OCI-LY7 (cell line): ENCODE results near the gene VTI1A. TPM values are rescaled to one million over a fixed set of nuclear protein-coding genes. Genes with fewer than 3 reads are reported as not detected.
"Not testable (repeated sequence)": the region's sequence is repeated elsewhere in the genome, so short reads cannot be mapped to it uniquely, and the experiment has no call there.

Source experiments
- BruUV-seq: library from RNA; stranded (reverse); fragments of 400-500 nt; replicated peaks from 2 replicates; lab custom pipeline; 2021; lab: Mats Ljungman, UMichigan
- CTCF ChIA-PET: fragments of 300-600 bp; sonication (Branson Sonifier 250); formaldehyde crosslinking; loops from one replicate; lab custom pipeline; 2022; ENCODE audit warnings: antibody characterized with exemption; ENCODE audit not compliant: unreplicated experiment; lab: Charles Lee
- POLR2A ChIA-PET: fragments of 300-600 bp; sonication (Branson Sonifier 250); formaldehyde crosslinking; loops from one replicate; lab custom pipeline; 2022; ENCODE audit warnings: antibody characterized with exemption; lab: Charles Lee
- DNase-seq: peaks from one replicate; pipeline ENCODE4 v3.0.0-alpha.2; 2015; ENCODE audit warnings: low spot score
- H2AFZ ChIP-seq: fragments of 200-600 bp; sonication (generic), shearing (Covaris generic); 2 replicates; pipeline ENCODE4 v1.6.1; 2014; ENCODE audit warnings: mild to moderate bottlenecking, antibody characterized with exemption, low read length, moderate library complexity
- H3K27ac ChIP-seq: fragments of 200-600 bp; sonication (generic); 2 replicates; pipeline ENCODE4 v1.5.1; 2014; ENCODE audit warnings: mixed run types, low read depth, mild to moderate bottlenecking, moderate library complexity, low read length, inconsistent platforms; ENCODE audit not compliant: poor library complexity, severe bottlenecking
- H3K36me3 ChIP-seq: fragments of 200-600 bp; sonication (generic); 2 replicates; pipeline ENCODE4 v1.6.1; 2014; ENCODE audit warnings: mild to moderate bottlenecking, antibody characterized with exemption, low read length, moderate library complexity, mixed read lengths; ENCODE audit not compliant: insufficient read depth
- H3K4me1 ChIP-seq: fragments of 200-600 bp; sonication (generic); 2 replicates; pipeline ENCODE4 v1.5.1; 2014; ENCODE audit warnings: mild to moderate bottlenecking, low read length; ENCODE audit not compliant: insufficient read depth, poor library complexity, severe bottlenecking
- H3K4me2 ChIP-seq: fragments of 200-600 bp; sonication (generic); 2 replicates; pipeline ENCODE4 v1.6.1; 2014; ENCODE audit warnings: mild to moderate bottlenecking, low read length
- H3K4me3 ChIP-seq: fragments of 200-600 bp; sonication (generic); 2 replicates; pipeline ENCODE4 v1.5.1; 2014; ENCODE audit warnings: mild to moderate bottlenecking, low read depth, low read length; ENCODE audit not compliant: poor library complexity, severe bottlenecking
- H3K79me2 ChIP-seq: fragments of 200-600 bp; sonication (generic); 2 replicates; pipeline ENCODE4 v1.6.1; 2016; ENCODE audit warnings: low read depth, mild to moderate bottlenecking, low read length, moderate library complexity, mixed read lengths; ENCODE audit not compliant: insufficient read depth
- H3K9me2 ChIP-seq: fragments of 200-600 bp; sonication (generic); 2 replicates; pipeline ENCODE4 v1.6.1; 2016; ENCODE audit warnings: mild to moderate bottlenecking, low read length, mixed read lengths; ENCODE audit not compliant: insufficient read depth
- H3K9me3 ChIP-seq: fragments of 200-600 bp; sonication (generic); 2 replicates; pipeline ENCODE4 v1.6.1; 2014; ENCODE audit warnings: mild to moderate bottlenecking, mixed run types, low read length, mixed read lengths
- H4K20me1 ChIP-seq: fragments of 200-600 bp; sonication (generic); 2 replicates; pipeline ENCODE4 v1.6.1; 2014; ENCODE audit warnings: mild to moderate bottlenecking, antibody characterized with exemption, low read length, moderate library complexity, mixed read lengths; ENCODE audit not compliant: insufficient read depth
- EZH2phosphoT487 ChIP-seq: fragments of 200-600 bp; sonication (generic); IDR thresholded peaks from 2 replicates; pipeline ENCODE4 v1.6.1; 2018; ENCODE audit warnings: low read depth, borderline replicate concordance, mild to moderate bottlenecking, mixed run types, antibody characterized with exemption, low read length, moderate library complexity, mixed read lengths
- intact Hi-C: fragments of 100-400 bp; cut with micrococcal nuclease; formaldehyde crosslinking; loops from one replicate; pipeline ENCODE4 v1.10.0; 2022; ENCODE audit not compliant: unreplicated experiment
- total RNA-seq, 2 experiments: library from RNA; depleted of rRNA in 1 of 2; stranded (reverse); fragments of >200 nt in 1 of 2; shearing (Covaris generic) in 1 of 2; gene quantifications; 2 replicates each; pipeline ENCODE4 v1.2.3, GENCODE V29; 2014 to 2022
- TF ChIP-seq, protein P1 (sequence below): fragments of 200-600 bp; sonication (generic); conservative IDR thresholded peaks from 2 replicates; pipeline ENCODE4 v1.5.1; 2014; ENCODE audit warnings: mild to moderate bottlenecking, antibody characterized with exemption, low read length, moderate library complexity, mixed read lengths

VTI1A gene
- total RNA-seq, 2 experiments from 2014 or later = 39.4 to 45.2 TPM

DNA sequence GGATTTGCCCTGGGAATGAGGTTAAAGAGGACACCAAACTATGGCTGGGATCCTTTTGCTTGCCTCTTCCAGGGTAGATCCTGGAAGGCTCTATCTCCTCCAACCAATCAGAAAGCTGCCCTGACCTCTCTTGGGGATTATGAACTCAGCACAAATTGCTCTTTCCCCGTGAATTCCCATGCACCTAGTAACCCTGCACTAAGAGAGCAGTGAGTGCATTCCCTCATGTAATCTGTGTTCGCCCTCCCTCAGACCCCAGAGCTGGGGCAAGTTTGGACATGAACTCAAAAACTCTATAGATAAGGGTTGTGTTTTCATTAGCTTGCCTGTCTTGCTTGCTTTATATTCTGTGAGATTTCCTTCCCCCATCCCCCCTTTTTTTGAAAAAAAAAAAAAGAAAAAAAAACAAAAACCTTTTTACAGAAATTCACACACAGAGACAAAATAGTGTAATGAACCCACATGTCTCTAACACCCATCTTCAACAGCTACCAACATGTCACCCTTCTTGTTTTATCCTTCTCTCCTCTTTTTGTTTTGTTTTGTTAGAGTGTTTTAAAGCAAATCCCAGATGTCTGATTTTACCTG is 277.5 kb downstream of the VTI1A start:
- no peak overlapping the region for H3K27ac ChIP-seq
- no peak for TF ChIP-seq EZH2phosphoT487
- TF ChIP-seq, protein P1, sequence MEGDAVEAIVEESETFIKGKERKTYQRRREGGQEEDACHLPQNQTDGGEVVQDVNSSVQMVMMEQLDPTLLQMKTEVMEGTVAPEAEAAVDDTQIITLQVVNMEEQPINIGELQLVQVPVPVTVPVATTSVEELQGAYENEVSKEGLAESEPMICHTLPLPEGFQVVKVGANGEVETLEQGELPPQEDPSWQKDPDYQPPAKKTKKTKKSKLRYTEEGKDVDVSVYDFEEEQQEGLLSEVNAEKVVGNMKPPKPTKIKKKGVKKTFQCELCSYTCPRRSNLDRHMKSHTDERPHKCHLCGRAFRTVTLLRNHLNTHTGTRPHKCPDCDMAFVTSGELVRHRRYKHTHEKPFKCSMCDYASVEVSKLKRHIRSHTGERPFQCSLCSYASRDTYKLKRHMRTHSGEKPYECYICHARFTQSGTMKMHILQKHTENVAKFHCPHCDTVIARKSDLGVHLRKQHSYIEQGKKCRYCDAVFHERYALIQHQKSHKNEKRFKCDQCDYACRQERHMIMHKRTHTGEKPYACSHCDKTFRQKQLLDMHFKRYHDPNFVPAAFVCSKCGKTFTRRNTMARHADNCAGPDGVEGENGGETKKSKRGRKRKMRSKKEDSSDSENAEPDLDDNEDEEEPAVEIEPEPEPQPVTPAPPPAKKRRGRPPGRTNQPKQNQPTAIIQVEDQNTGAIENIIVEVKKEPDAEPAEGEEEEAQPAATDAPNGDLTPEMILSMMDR = no peak
- ChIA-PET CTCF (no interaction called here), POLR2A (no interaction called here)
- H4K20me1 ChIP-seq = no peaks in the 10 kb centered on the region
- intact Hi-C loops = no loop called here
- BruUV-seq = no TSS peak
- no peak overlapping the region for H3K4me2 ChIP-seq
- no peaks in the 10 kb centered on the region for H3K9me3 ChIP-seq
- no peaks in the 10 kb centered on the region for H3K79me2 ChIP-seq
- no peaks in the 10 kb centered on the region for H3K36me3 ChIP-seq
- no peak overlapping the region for H2AFZ ChIP-seq
- H3K4me1 ChIP-seq = no peaks in the 10 kb centered on the region
- no peaks in the 10 kb centered on the region for H3K9me2 ChIP-seq
- no peak overlapping the region for H3K4me3 ChIP-seq
- DNase-seq = no peak

DNA sequence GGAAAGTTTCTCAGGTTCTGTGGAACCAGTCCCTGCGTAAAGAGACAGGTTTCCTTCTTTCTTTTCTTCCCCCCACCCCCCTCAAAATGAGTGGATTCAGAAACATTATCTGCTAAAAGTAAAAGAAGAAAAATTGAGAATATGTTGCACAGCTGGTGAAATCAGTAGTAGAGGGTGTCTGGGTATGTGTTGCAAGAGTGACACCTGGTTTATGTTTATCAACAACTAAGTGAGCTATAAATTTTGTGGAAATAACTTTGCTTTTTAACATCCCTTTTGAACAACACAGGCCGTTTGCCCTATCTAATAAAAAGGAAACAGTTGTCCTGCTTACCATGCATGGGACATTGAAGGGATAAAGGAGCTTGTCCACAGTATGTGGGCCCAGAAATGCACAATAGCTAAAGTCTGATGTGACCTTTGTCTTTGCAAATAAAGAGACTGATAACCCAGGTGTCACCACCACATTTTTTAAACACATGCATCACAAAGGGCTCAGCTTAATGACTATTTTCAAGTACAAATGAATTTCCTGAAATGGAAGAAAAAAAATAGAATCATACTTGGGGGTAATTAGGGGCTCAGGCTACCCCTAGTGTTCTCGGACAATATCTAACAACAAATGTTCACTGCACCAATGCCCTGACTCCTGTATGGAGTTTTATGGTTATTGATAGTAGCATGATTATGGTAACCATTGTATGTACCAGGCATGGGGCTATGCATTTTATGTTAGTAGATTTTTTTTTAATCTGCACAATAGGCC is 281.3 kb downstream of the VTI1A start:
- Histone ChIP-seq H3K79me2 (no peaks in the 10 kb centered on the region), H3K4me1 (peaks cover 9% of the 10 kb centered on the region), H4K20me1 (no peaks in the 10 kb centered on the region), H3K9me3 (no peaks in the 10 kb centered on the region), H3K27ac (no peak overlapping the region), H3K4me2 (no peak overlapping the region), H3K9me2 (no peaks in the 10 kb centered on the region), H2AFZ (no peak overlapping the region), H3K36me3 (no peaks in the 10 kb centered on the region), H3K4me3 (no peak overlapping the region)
- BruUV-seq = no TSS peak
- intact Hi-C loops = no loop called here
- DNase-seq = no peak
- ChIA-PET CTCF (no interaction called here), POLR2A (interaction anchor here (0.6 kb wide), 1 partner anchor 13 kb away, joined by 3 read pairs; no protein-coding TSS in a partner anchor)
- TF ChIP-seq, protein P1 = no peak
- no peak for TF ChIP-seq EZH2phosphoT487

DNA sequence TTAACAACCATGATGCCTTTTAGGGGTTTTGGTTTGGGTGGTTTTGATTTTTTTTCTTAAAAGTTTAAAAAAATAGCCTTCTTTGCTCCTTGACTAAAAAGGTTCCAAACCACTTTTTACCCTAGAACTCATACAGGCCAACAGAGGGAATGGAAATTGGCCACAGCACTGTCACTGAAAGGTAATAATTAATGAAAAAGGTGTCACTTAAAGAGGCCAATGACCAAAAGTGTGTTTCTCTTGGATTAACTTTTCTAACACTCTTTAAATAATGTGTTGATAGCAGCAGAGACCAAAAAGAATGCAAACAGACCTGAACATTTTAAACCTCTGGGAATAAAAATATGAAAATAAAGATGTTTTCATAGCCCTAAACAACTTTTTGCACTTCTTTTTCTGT is 282.0 kb downstream of the VTI1A start:
- peaks cover 9% of the 10 kb centered on the region for H3K4me1 ChIP-seq
- H3K79me2 ChIP-seq = no peaks in the 10 kb centered on the region
- no peak overlapping the region for H3K4me2 ChIP-seq
- no peaks in the 10 kb centered on the region for H3K9me2 ChIP-seq
- ChIA-PET POLR2A (interaction anchor here (0.6 kb wide), 1 partner anchor 13 kb away, joined by 3 read pairs; no protein-coding TSS in a partner anchor), CTCF (no interaction called here)
- TF ChIP-seq, protein P1 = no peak
- no peak for TF ChIP-seq EZH2phosphoT487
- no peaks in the 10 kb centered on the region for H4K20me1 ChIP-seq
- no peak overlapping the region for H3K27ac ChIP-seq
- intact Hi-C loops = no loop called here
- H2AFZ ChIP-seq = no peak overlapping the region
- H3K4me3 ChIP-seq = no peak overlapping the region
- BruUV-seq = no TSS peak
- no peaks in the 10 kb centered on the region for H3K36me3 ChIP-seq
- DNase-seq = no peak
- no peaks in the 10 kb centered on the region for H3K9me3 ChIP-seq

DNA sequence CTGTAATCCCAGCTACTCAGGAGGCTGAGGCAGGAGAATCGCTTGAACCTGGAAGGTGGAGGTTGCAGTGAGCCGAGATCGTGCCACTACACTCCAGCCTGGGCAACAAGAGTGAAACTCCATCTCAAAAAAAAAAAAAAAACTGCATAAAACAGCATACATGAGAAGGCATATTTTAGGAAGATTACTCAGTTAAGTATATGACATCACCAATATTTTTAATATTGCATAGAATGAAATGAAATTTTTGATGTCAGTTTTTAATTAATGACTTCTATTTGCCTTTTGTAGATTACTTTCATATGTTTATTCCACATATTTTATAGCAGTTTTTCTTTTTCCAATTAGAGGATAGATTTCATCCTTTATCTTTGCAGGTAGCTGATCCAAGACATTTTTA is 284.4 kb downstream of the VTI1A start:
- CTCF ChIA-PET, H3K4me1 ChIP-seq, H3K36me3 ChIP-seq, BruUV-seq, H4K20me1 ChIP-seq, H3K4me2 ChIP-seq, H3K79me2 ChIP-seq, H2AFZ ChIP-seq, H3K9me2 ChIP-seq, DNase-seq, H3K27ac ChIP-seq, H3K4me3 ChIP-seq, H3K9me3 ChIP-seq, intact Hi-C loops: not testable (repeated sequence)
- POLR2A ChIA-PET = interaction anchor here (0.7 kb wide), 1 partner anchor 22 kb away, joined by 3 read pairs; no protein-coding TSS in a partner anchor
